Dermis microvascular lymphatic vessel endothelial cell (primary cell): ENCODE measurements around the gene HAUS3. TPM values are rescaled to one million over a fixed set of nuclear protein-coding genes. Genes with fewer than 3 reads are reported as not detected.
"Not testable (repeated sequence)": the region's sequence is repeated elsewhere in the genome, so short reads cannot be mapped to it uniquely, and the experiment has no call there.

ENCODE experiments used
- DNase-seq, 2 donors: peaks; one replicate each; pipeline versions ENCODE4 v3.0.0 to v3.0.0-alpha.2; 2010; ENCODE audit warnings: low read depth in 2 of 2
- total RNA-seq: library from RNA; depleted of rRNA; stranded (reverse); fragments of >200 nt; gene quantifications from 2 replicates; pipeline ENCODE4 v1.2.1, GENCODE V29; 2014

HAUS3 gene
- total RNA-seq, 1 donor from 2014 or later: 5.8 TPM

DNA sequence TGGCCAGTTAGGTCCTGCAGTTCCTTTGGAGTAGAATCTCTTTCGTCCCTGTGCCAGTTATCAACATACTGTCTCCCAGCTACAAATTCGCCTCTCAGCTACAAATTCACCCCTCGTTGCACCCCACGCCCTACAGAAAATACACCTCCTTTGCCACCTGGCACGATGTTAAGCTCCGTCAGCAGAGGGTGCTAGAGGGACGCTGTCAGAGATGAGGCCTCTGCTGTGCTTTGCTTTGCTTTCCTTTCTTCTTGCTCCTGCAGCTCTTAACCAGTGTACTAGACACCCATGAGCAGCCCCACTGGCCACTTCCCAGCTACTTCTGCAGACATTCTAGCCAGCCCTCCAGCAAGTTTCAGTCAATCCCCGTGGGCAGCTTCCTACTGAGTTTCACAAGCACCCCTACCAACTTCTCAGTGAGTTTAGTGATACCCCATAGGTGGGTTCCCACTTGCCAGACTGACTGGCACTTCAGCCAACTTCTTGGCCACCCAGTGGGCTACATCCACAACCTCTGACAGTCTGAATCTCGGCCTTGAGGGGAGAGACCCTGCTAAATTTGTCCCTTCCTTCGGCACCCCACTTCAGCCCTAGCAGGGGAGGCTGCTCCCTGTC lies 21.8 kb downstream of the HAUS3 start:
- DNase-seq: peak; percentile 55 to 69

GRCh38 chr4:2219233-2219760 lies 22.6 kb downstream of the HAUS3 start:
- no peak for DNase-seq

- DNase-seq: no peak
Measured at GRCh38 chr4:2218436-2218835, 23.5 kb downstream of the HAUS3 start.

GRCh38 chr4:2217726-2218125 lies 24.2 kb downstream of the HAUS3 start:
- no peak for DNase-seq

DNA sequence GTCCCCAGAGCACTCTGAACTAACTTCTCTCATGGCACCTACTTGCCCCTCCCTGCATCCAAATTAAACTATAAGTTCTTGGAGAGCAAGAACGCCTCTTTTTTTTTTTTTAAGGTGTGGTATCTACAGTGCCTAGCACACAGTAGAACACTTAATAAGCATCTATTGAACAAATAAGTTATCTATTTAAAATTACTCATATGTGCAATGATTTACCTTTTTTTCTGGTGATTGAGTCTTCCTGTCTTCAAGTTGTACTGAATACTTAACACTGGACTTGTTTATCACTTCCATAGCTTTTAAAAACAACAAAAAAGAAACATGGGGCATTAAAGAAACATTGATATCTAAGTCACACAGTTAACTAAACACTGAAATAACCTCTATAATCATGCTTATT lies 29.1 kb downstream of the HAUS3 start:
- DNase-seq: no peak

DNA sequence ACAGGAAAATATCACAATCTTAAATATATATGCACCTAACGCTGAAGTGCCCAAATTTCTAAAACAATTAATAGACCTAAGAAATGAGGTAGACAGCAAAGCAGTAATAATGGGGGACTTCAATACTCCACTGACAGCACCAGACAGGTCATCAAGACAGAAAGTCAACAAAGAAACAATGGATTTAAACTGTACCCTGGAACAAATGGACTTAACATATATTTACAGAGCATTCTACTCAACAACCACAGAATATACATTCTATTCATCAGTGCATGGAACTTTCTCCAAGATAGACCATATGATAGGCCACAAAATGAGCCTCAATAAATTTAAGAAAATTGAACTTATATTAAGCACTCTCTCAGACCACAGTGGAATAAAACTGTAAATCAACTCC lies 39.1 kb downstream of the HAUS3 start:
- DNase-seq: not testable (repeated sequence)

DNA sequence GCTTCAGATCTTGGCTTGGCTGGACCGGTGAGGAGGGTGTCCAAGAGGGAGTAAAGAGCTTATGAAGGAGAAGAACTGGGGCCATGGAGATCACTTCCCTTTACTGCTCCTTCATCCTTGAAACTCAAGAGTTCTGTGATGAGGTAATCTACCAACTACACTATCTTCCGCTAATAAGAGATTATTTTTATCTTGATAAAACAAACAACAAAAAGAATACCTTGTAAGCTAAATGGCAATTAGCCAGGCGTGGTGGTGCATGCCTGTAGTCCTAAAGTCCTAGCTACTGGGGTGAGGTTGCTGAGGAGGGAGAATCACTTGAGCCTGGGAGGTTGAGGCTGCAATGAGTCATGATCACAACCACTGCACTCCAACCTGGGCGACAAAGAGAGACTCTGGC lies 47.4 kb downstream of the HAUS3 start:
- no peak for DNase-seq

GRCh38 chr4:2193326-2193725 lies 48.6 kb downstream of the HAUS3 start:
- no peak for DNase-seq

DNA sequence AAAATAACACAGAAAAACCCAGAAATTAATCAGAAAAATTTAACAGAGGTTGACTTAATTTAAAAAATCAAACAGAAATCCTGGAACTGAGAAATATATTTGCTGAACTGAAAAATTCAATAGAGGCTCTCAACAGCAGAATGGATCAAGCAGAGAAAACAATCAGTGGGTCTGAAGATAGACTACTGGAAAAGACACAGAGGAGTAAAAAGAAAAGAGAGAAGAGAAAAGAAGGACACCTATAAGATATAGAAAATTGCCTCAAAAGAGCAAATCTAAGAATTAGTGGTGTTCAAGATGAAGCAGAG lies 55.1 kb downstream of the HAUS3 start:
- DNase-seq: no peak

DNA sequence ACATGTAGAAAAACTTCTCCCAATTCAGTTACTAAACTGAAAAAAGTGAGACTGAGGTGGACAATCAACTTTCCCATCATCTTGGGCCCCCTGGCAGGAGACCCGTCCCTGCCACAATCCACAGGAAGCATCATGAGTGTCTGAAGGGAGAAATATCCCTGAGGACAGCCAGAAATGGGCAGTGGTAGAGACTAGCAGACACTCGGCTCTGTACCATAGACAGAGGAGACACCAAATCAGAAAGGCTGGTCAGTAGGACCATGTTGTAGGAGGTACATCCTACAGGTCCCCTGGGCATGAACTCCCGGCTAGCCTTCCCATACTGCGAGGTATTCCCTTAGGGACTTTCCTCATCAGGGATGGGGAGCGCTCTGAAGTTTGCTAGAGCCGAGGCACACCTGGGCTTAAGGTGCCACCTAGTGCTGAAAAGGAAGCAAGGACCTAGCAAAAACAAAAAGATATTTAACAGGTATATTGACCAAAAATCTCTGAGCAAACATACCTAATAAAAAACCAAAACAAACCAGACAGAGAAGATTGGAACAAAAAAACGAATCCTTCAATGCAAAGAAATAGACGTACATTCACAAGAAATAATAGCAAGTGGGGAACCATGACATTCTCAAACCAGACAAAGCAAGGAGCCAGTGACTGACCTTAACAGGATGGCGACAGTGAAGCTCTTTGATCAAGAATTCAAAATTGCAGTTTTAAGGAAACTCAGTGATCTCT lies 55.6 kb downstream of the HAUS3 start:
- peak; percentile 5 to 30 for DNase-seq

DNA sequence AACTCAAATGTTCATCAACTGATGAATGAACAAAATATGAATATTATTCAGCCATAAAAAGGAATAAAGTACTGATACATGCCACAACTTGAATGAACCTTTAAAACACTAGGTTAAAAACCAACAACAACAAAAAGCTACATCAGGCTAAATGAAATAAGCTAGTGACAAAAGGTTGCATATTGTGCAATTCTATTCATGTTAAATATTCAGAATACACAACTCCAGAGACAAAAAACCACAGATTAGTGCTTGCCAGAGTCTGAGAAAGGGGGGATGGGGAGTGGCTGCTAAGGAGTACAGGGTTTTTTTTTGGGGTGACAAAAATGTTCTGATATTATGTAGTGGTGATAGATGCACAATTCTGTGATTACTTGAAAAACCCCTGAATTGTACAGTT lies 58.5 kb downstream of the HAUS3 start:
- DNase-seq: no peak

DNA sequence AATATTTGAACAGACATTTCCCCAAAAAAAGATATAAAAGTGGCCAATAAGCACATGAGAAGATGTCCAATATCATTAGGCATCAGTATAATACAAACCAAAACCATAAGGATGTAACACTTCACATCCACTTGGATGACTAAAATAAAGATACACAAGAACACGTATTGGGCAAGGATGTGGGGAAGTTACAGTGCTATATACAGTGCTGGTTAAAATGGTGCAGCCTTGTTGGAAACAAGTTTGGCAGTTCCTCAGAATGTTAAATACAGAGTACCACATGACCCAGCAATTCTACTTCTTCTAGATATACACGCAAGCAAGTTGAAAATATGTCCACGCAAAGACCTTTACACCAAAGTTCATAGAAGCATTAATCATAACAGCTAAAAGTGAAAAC lies 58.9 kb downstream of the HAUS3 start:
- no peak for DNase-seq

GRCh38 chr4:2180410-2180809 lies 61.5 kb downstream of the HAUS3 start:
- no peak for DNase-seq

GRCh38 chr4:2179717-2180116 lies 62.2 kb downstream of the HAUS3 start:
- no peak for DNase-seq

DNA sequence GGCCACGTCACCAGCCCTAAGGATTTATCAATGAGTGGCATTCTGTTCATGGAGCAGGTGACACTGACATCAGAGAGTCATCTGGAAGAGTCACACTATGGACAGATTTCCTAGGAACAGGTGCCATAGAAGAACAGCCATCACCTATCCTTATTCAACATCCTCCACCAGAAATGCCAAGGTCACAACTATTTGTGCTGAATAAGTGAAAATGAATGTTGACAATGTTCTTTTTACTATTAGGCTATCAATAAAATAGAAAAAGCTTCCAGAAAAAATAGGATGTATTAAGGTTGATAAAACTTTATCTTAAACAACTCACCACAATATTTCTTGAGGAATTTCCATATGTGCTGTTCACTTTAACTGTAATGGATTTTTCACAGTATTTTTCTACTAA lies 62.9 kb downstream of the HAUS3 start:
- DNase-seq: no peak

Other genes starting within 250 kb of the HAUS3 start
- gene NELFA, start 233.1 kb downstream of the HAUS3 start, total RNA-seq: 10.4 and 12.9 TPM in 2 replicates
- under 0.01 TPM in 2 replicates for gene NAT8L, start 182.8 kb downstream of the HAUS3 start, total RNA-seq
- gene POLN, start within 50 bp of the HAUS3 start, total RNA-seq: 1.9 TPM in 2 replicates
- gene MXD4, start 20.0 kb upstream of the HAUS3 start, total RNA-seq: 48.7 and 62.6 TPM in 2 replicates
- 1.8 and 3.5 TPM in 2 replicates for gene ZFYVE28, start 176.5 kb upstream of the HAUS3 start, total RNA-seq
- not detected in 2 replicates for gene CFAP99, start 176.8 kb upstream of the HAUS3 start, total RNA-seq
- gene RNF4, start 227.0 kb upstream of the HAUS3 start, total RNA-seq: 31.1 and 36.9 TPM in 2 replicates